IPS-NIHi7 (cell line): Measurements from ENCODE around the gene KCNMA1.
"Not testable (repeated sequence)": the region's sequence is repeated elsewhere in the genome, so short reads cannot be mapped to it uniquely, and the experiment has no call there.

ENCODE experiments used
- DNase-seq: peaks from one replicate; pipeline ENCODE4 v3.0.0; 2012; ENCODE audit warnings: mixed read lengths; ENCODE audit errors: extremely low spot score

KCNMA1 gene

DNA sequence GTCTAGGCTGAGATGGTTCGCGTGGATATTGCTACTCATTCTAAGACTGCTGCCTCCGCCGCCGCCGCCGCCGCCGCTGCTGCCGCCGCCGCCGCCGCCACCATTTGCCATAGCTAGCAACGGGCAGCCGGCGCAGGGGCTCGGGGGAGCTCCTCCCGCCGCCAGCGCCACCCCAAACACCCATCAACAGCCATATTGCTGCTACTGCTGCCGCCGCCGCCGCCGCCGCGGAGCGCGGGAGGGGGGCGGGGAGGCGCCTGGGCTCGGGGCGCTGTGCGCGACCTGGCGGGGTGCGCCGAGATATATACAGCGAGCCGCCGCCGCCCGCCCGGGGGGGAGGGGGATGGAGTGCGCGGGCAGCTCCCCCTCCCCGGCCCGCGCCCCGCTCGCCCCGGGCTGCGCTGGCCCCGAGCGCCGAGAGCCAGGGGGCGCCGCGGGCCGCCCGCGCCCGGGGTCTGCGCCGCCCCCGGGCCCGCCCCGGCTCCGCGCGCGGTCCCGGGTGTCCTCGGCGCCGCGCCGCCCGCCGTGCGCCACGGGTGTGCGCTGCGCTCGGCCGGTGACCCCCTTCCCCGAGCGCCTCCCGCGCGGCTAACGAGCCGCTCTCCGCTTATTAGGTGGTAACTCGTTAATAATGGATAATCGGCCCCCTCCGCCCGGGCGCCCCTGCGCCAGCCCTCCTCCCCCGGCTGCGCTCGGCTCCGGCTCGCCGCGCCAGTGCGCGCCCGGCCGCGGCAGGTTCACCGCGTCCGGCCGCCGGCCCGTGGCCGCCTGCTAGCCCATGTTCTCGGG is at the start of gene KCNMA1:
TSS of gene KCNMA1 (minus strand) at position 277 of the 789 bp plus-strand sequence.
- DNase-seq, result peak; percentile 49

DNA sequence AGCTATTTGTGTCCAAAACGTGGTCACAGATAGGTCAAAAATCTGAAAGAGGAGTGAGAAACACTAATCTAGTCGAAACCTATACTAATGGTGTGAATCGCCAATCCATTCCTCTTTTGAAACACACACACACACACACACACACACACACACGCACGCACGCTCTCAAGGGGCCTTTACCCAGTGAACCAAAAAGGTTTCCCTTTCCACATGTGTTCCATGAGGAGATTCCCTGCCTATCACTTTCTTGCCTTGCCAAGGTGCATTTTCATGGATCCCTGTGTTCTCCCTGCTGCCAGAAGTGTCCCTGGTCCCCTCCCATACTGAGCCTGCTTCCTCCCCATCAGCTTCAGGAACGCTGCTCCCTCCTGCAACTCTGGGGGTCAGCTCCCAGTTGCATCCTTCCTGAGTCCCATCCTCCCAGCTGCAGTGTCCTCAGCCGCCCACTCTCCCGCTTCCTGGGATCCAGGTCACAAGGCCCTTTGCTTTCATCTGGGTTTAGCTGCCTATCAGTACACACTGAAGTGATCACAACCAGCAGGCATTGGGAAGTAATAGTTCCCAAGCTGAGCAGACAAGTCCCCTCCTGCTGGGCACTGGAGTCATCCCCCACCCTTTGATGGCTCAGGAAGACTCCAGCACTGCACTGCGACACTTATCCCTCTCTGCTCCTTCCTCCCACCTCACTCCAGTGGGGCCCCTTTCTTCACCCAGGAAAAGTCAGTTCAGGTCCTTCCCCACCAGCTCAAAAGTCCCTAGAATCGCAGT is 49.2 kb upstream of the KCNMA1 start:
- peak; percentile 38 for DNase-seq

DNA sequence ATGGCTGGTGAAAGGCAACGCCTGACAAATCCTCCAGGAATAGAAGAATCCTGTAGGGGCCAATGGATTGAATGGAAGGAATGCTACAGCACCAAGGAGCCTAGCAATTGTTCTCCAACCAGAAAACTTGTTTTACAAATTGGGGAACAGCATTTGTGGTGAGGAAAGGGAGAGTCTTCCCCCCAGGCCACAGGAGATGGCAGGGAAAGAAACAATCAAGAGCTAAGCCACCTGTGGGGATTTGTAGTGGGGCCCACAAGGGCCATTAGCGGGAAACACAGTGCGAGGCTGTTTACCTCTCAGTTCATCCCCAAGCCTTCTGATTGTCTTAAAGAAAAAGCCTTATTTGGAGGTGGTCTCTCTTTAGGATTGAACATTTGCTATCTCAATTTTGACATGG is 48.5 kb upstream of the KCNMA1 start:
- no peak for DNase-seq

DNA sequence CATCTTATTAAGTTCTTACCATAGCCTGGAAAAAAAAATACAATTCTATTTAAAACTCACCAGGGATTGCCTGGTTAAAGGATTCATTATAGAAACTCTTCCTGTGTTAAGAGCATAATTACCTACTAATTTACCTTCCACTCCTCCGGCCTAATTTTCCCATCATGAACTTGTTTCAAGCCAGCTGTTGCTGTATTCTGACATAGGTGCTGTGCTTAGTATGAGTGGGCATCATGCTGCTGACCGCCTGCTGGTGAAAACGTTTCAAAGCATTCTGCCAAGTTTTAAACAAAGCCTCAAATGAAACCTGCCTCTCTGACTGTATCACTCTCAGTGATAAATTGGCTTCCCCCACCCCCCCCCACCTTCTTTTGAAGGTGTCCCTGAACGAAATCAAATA is 47.8 kb upstream of the KCNMA1 start:
- no peak for DNase-seq

DNA sequence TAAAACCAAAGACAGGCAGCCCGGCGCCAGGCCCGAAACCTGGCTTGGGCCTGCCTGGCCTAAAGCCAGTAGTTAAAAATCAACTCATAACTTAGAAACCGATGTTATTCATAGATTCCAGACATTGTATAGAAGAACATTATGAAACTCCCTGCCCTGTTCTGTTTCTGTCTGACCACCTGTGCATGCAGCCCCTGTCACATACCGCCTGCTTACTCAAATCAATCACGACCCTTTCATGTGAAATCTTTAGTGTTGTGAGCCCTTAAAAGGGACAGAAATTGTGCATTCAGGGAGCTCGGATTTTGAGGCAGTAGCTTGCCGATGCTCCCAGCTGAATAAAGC is 45.5 kb upstream of the KCNMA1 start:
- DNase-seq, result not testable (repeated sequence)

DNA sequence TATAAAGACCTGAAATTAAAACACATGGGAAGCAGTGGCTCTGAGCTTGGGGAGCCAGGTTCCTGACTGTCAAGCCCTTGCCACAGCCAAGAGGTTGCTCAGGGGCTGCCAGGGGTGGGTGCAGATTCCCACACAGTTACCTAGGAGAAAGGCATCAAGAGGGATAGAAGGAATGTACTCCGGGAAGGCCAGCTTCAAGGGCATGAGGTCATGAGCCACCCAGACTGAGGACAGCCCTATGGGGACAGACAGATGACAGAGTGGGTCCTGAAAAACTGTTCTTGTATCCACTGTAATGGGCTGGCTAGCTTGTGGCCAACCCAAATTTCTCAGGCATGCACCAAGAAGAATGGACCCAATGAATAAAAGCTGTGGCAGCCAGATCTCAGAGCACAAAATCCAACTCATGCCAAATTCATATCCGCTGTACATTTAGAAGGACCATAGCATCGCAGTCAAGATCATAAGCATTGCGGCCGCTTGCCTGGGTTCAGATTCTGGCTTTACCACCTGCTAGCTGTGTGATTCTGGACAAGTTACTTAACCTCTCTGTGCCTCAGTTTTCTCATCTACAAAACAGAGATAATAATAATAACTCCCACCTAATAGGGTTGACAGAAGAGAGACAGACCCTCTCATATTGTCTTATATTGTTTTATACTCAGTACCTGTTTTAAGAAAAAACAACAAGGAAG is 44.9 kb upstream of the KCNMA1 start:
- no peak for DNase-seq

DNA sequence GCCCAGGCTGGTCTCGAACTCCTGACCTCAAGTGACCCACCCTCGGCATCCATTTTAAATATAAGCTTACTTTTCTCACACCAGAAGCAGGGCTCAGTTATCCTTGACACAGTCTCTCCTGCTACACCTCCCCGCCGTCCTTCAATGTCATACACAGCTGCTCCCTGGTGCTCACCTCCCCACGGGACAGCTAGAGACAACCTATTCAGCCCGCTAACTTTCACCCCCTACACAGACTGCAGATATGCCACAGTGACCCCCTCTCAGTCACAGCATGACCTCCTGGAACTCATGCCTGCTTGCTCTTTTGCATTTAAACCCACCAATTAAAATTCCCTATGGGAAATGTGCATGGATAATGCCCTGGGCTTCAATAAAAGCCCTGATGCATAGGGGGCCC is 44.2 kb upstream of the KCNMA1 start:
- DNase-seq, result no peak

DNA sequence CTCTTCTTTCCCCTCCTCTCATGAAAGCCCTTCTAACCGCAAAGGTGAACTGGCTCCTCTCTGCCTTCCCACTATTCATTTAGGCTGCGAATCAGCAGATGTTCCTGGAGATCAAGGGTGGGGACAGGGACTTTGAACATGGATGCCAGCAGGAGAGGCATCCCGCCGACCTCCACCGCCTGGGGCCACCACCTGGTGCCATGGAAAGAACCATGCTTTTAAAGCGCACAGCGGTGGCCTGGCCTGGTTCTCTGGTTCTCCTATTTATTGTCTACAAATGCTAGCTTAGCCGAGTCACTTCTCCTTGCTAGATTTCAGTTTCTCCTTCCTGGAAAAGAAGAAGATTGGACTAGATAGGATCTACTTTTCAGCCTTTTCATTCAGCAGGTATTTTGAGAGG is 43.2 kb upstream of the KCNMA1 start:
- no peak for DNase-seq

DNA sequence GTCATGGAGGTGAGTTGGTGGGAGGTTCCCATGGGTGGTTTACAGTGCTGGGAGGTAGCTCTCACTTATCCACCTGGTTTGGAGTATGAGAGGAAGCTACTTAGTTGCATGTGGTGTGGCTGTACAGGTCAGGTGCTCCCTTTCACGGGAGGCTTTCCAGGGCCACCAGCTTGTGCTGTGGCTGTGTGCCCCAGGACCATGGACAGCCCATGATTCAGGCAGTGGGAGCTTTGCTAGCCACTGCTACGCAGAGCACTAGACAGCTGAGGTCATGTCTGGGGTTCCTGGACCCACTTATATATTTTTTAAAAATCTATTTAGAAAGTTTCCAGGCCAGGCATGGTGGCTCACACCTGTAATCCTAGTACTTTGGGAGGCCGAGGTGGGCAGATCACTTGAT is 42.5 kb upstream of the KCNMA1 start:
- DNase-seq, result no peak

DNA sequence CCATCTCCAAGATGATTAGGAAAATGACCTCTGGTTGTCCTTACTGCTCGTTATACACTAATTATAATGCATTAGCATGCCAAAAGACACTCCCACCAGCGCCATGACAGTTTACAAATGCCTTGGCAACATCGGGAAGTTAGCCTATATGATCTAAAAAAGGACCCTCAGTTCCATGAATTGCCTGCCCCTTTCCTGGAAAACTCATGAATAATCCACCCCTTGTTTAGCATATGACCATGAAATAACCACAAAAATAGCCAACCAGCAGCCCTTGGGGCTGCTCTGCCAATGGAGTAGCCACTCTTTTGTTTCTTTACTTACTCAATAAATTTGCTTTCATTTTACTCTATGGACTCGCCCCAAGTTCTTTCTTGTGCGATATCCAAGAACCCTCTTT is 41.6 kb upstream of the KCNMA1 start:
- DNase-seq, result no peak

DNA sequence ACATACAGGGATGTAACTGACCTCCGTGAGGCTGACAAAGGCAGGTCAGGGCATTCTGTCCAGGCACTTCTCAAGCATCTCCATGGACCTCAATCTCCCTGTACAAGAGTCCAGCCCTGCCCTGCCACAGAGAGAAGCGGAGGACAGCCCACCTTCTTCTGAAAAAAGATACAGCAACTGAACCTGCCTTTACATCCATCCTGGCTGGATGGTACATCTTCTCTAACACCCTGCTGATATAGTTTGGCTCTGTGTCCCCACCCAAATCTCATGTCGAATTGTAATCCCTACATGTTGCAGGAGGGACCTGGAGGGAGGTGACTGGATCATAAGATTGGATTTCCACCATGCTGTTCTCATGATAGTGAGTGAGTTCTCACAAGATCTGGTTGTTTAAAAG is 40.5 kb upstream of the KCNMA1 start:
- DNase-seq, result no peak

DNA sequence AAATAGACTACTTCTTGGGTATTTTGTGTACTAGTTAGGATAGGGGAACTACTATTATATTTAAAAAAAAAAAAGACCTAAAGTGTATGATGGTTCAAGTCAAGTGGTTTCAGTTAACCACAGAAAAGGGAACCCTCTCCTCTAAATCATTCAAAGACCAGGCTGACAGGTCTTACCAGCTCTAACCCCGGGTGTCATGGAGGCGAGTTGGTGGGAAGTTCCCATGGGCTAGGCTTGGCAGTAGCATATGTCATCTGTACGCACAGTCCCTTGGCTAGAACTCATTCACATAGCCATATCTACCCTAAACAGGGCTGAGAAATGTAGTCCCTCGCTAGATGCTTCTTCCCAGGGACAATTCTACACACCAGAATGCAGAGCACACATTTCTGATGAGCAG is 37.7 kb upstream of the KCNMA1 start:
- DNase-seq, result no peak

DNA sequence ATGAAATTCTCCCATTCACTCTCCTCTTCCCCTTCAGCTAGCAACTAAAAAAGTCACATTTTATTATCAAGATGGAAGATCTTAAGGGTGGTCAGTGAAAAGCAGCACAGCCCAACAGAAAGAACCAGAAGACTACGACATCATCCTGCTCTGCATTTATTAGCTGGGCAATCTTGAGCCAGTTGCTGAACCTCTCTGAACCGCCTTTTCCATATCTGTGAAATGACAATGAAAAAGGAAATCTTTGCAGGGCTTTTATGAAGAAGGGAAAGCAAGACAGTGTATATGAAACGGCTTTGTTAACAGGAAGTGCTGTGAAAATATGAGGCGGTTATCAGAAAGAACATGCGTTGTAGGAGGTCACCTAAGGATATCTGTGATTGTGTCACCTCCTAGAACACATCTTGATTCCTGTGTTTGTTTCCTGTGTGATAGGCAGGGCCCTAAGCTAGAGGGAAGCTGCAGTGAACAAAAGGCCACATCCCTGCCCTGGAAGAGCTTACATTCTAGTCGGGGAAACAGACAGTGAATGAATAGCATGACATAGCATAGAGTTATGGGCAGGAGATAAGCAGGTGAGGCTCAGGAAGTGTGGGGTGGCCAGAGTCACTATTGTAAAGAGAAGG is 36.0 kb upstream of the KCNMA1 start:
- DNase-seq, result no peak

DNA sequence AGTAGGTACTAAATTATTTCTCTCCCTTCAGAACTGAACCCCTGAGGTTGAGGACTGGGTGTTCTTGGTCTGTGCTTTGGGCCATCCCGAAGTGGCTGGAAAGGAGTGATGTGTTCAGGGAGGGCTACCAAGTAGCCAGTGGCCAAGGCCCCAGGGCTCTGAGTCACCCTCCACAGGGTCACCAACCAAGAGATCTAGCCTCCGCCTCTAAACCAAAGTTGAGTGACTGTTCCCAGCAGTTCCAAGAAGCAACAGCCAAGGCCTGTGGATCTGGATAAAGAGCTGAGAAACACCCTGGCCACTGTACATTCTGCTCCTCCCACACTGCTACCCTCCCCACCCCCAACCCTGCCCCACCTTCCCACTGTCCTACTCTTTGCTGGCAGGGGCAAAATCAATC is 35.5 kb upstream of the KCNMA1 start:
- DNase-seq, result no peak

DNA sequence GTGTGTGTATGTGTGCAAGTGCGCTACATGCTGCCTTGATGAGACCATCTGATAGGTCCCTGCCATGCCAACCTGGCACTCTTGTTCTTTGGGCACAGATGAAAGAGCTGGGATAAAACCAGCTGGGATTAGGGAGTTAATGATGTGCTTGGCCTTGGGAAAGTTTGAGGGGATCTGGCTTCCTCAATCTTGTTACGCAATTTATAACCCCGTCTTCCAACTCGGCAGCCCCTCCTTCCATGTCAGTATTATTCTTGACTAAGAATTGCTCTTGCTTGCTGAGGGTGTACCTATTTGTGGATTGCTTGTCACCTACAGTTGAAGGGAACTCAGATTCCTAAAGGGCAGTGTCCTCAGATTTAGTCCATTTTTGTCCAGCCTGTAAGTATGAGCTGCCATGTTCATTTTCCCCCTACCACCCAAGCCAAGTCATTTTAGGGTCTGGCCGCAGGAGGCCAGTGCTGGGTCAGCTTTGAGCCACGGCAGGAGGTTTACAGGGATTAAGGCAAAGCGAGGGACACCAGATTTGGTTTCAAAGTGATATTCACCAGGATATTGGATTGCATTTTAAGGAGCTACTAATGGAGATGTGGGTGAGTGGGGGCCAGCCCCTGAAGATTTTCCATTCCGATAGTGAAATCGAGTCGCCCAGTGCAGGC is 34.1 kb upstream of the KCNMA1 start:
- no peak for DNase-seq

DNA sequence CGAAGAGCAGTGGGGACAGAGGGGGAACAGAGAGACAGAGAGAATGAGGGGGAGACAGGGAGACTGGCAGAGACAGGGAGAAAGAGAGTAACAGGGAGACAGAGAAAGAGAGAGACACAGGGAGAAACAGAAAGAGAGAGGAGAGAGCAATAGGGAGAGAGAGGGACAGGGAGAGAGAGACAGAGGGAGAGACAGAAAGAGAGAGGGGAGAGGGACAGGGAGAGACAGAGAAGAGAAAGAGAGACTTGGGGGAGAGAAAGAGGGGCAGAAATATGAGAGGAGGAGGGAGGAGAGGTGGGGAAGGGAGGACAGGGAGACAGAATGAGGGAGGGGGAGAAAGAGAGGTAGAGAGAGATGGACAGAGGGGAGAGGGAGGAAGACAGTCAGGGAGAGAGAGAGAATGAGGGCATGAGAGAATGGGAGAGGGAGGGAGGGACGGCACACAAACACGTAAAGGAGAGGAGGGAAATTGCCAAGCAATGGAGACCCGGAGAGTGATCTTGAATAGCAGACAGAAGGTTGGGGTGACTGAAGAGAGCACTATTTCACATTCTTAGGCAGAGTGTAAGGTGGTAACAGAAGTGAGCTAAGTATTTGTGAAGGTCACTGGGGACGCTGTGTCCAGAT is 33.3 kb upstream of the KCNMA1 start:
- no peak for DNase-seq

DNA sequence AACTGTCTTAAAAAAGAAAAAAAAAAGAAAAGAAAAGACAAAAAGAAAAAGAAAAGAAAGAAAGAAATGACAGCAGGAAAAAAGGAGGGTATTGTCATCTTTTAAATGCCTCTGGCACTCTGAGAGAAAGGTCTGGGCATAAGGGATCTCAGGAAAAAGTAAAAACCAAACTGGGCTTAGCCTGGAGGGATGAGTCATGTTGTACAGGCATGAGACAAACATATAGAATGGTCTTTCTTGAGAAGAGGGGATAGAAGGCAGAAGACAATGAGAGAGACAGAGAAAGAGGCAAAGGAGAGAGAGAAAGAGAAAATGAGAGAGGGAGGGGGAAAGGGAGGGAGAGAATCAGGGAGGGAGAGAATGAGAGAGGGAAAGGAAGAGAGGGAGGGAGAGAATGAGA is 32.3 kb upstream of the KCNMA1 start:
- DNase-seq, result no peak

DNA sequence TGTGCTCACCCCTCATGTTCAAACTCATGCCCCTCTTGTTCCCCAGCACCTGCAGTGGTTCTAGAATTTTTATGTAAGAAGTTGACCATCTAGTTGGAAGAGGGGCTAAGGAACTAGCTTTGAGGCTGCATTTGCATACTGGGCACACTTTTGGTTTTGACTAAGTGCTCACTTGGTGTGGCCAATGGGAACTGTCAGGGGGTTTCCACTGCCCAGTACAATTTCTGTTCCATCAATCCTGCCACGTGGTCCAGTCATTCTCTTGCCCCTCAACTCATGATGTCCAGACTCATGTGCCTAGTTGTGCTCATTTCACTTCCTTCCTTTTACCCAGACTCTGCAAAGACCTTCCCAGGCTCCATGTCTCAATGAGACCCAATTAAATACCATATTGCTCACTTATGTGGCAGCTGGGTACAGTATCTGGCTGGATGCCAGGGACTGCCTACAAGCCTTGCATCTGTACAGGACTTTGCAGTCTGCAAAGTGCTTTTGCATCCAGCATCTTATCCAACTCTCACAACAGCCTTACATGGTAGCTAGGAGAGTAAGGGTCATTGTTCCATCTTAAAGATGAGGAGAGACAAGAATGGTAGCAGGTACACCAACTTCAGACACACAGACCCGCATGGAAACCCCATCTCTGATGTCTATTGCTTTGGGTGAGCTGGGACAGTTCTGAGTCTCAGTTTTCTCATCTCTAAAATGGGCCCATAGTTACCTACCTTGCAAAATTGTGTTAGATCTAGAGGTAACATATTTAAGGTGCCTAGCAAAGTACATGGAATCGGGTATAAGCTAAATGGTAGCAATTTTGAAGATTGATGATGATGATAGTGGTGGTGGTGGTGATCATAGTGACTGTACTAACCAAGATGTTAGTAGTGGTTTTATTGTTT is 30.1 kb upstream of the KCNMA1 start:
- DNase-seq, result no peak

DNA sequence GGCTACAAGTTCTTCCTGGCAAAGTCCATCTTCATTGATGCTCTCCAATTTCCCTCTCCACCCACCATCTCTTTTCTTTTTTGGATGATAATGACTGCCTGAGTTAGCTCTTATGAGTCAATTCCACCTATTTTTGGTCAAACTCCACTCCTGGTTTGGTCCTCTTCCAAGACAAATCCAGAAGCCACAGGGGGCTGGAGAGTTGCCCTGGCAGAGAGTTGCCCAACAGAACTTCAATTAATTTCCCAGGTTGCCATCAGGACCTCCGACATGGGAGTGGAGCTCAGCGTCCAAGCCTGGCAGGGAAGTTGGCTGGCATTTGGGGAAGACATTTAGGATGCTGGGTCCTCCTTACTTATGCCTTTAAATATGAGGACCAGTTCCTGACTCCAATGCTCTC is 29.2 kb upstream of the KCNMA1 start:
- DNase-seq, result no peak

DNA sequence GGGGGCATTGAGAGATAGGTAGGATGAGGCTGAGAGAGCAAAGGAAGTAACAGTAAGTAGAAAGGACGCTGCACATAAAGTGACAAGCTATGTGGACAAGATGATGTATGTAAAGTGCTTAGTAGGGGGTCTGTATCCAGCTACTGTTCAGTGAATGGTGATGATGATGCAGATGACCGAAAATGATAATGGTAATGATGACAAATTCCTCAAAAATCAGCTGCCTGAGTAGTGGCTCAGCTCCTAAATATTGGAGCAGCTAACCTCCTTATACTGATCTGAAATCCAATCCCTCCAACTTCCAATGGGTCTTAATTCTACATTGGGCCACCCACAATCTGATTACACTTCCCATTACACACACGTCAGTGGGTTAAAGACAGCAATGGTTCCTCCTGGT is 27.1 kb upstream of the KCNMA1 start:
- no peak for DNase-seq
